ENCODE data around the gene AFTPH.
A peak's percentile ranks its signal among the peaks of the same experiment; 100 is the strongest.

The AFTPH gene

GRCh38 chr2:64587561-64587960 lies 63.4 kb downstream of the AFTPH start:
- no peak for DNase-seq (ENCODE audit: low read depth)

GRCh38 chr2:64591188-64591587 lies 67.1 kb downstream of the AFTPH start:
- no peak for DNase-seq (ENCODE audit: low read depth)

- no peak for DNase-seq (ENCODE audit: low read depth)
These were observed 69.0 kb downstream of the AFTPH start for GRCh38 chr2:64593035-64593655.

GRCh38 chr2:64594226-64594989 lies 70.3 kb downstream of the AFTPH start:
- no peak for DNase-seq (ENCODE audit: low read depth)

GRCh38 chr2:64595397-64596176 lies 71.5 kb downstream of the AFTPH start:
- DNase-seq (ENCODE audit: low read depth): no peak

GRCh38 chr2:64598226-64598625 lies 74.1 kb downstream of the AFTPH start:
- DNase-seq (ENCODE audit: low read depth): no peak

GRCh38 chr2:64599469-64599868 lies 75.3 kb downstream of the AFTPH start:
- no peak for DNase-seq (ENCODE audit: low read depth)

- no peak for DNase-seq (ENCODE audit: low read depth)
These were observed 77.1 kb downstream of the AFTPH start for GRCh38 chr2:64601034-64601754.

GRCh38 chr2:64601785-64602391 lies 77.8 kb downstream of the AFTPH start:
- no peak for DNase-seq (ENCODE audit: low read depth)

GRCh38 chr2:64602436-64602835 lies 78.3 kb downstream of the AFTPH start:
- no peak for DNase-seq (ENCODE audit: low read depth)

- DNase-seq (ENCODE audit: low read depth): no peak
These were observed 80.0 kb downstream of the AFTPH start for GRCh38 chr2:64604155-64604554.

- no peak for DNase-seq (ENCODE audit: low read depth)
These were observed 80.9 kb downstream of the AFTPH start for GRCh38 chr2:64605026-64605471.

- no peak for DNase-seq (ENCODE audit: low read depth)
These were observed 81.9 kb downstream of the AFTPH start for GRCh38 chr2:64605991-64606478.

GRCh38 chr2:64606479-64607363 lies 82.6 kb downstream of the AFTPH start:
- DNase-seq (ENCODE audit: low read depth): peak; percentile 71

- no peak for DNase-seq (ENCODE audit: low read depth)
These were observed 83.5 kb downstream of the AFTPH start for GRCh38 chr2:64607381-64608304.

- DNase-seq (ENCODE audit: low read depth): no peak
These were observed 84.7 kb downstream of the AFTPH start for GRCh38 chr2:64608867-64609226.

GRCh38 chr2:64609227-64609941 lies 85.3 kb downstream of the AFTPH start:
- peak; percentile 44 for DNase-seq (ENCODE audit: low read depth)

GRCh38 chr2:64609942-64610281 lies 85.8 kb downstream of the AFTPH start:
- no peak for DNase-seq (ENCODE audit: low read depth)

- DNase-seq (ENCODE audit: low read depth): no peak
These were observed 86.3 kb downstream of the AFTPH start for GRCh38 chr2:64610316-64610855.
